A549 (cell line): ENCODE data around the gene HNRNPUL1. TPM values are rescaled to one million over a fixed set of nuclear protein-coding genes. Genes with fewer than 3 reads are reported as not detected.
A peak's percentile ranks its signal among the peaks of the same experiment; 100 is the strongest.

ENCODE experiments used
- ATAC-seq, 2 experiments: fragments of 200-7000 bp in 1 of 2; fragments of >200 bp in 1 of 2; cut with Nextera tagmentation in 1 of 2; cut with Tn5 transposase in 1 of 2; 3 replicates each; pipeline versions ENCODE4 v1.8.0 to v1.9.1; 2018 to 2020; ENCODE audit warnings: mild to moderate bottlenecking in 1 of 2, moderate library complexity in 1 of 2
- CTCF ChIA-PET: fragments of 300-600 bp; sonication (Branson Sonifier 250); formaldehyde crosslinking; extraction: SDS; loops from one replicate; lab custom pipeline; 2021; ENCODE audit warnings: antibody characterized with exemption, inconsistent platforms; lab: Yijun Ruan, JAX
- POLR2A ChIA-PET: fragments of 350-600 bp; formaldehyde crosslinking; extraction: SDS; loops from one replicate; lab custom pipeline; 2021; ENCODE audit warnings: antibody characterized with exemption, inconsistent platforms; lab: Yijun Ruan, JAX
- DNase-seq, 2 experiments: peaks; one replicate each; pipeline versions ENCODE4 v3.0.0 to v3.0.0-alpha.2; 2011 to 2016; ENCODE audit warnings: low read depth in 1 of 2, low spot score in 1 of 2
- FAIRE-seq: peaks from 2 replicates; lab custom pipeline; 2011; peaks lifted over from hg19 to GRCh38; lab: Jason Lieb, UNC
- H3K27ac ChIP-seq, 2 experiments: fragments of >200 bp; sonication (Bioruptor Twin); formaldehyde crosslinking; 3 replicates each; pipeline ENCODE4 v1.5.1; 2016 to 2017
- H3K4me1 ChIP-seq: fragments of >200 bp; sonication (Bioruptor Twin); formaldehyde crosslinking; 3 replicates; pipeline ENCODE4 v1.6.1; 2016
- H3K4me2 ChIP-seq: fragments of >200 bp; sonication (Bioruptor Twin); formaldehyde crosslinking; 3 replicates; pipeline ENCODE4 v1.6.1; 2016
- H3K4me3 ChIP-seq: fragments of >200 bp; sonication (Bioruptor Twin); formaldehyde crosslinking; 3 replicates; pipeline ENCODE4 v1.5.1; 2016
- H3K9me3 ChIP-seq: fragments of >200 bp; sonication (Bioruptor Twin); formaldehyde crosslinking; 3 replicates; pipeline ENCODE4 v1.6.1; 2016
- ATOH8 ChIP-seq: fragments of 250-450 bp; sonication (Bioruptor Pico); IDR thresholded peaks from 2 replicates; pipeline ENCODE4 v1.5.0; 2020; ENCODE audit warnings: low read depth, mild to moderate bottlenecking, moderate library complexity
- CBX8 ChIP-seq: fragments of 200-600 bp; sonication (generic); IDR thresholded peaks from 2 replicates; pipeline ENCODE4 v1.6.1; 2016
- CEBPB ChIP-seq, 2 experiments: fragments of >200 bp in 1 of 2; sonication (Bioruptor Twin) in 1 of 2; formaldehyde crosslinking in 1 of 2; IDR thresholded peaks; 2 replicates each; pipeline ENCODE4 v1.6.1; 2012 to 2016
- CHD4 ChIP-seq: fragments of 200-600 bp; sonication (generic); IDR thresholded peaks from 2 replicates; pipeline ENCODE4 v1.6.1; 2016; ENCODE audit warnings: antibody characterized with exemption, mild to moderate bottlenecking, borderline replicate concordance
- EHMT2 ChIP-seq: fragments of 200-600 bp; sonication (generic); IDR thresholded peaks from 2 replicates; pipeline ENCODE4 v1.6.1; 2016; ENCODE audit warnings: antibody characterized with exemption, low read depth, mild to moderate bottlenecking, moderate library complexity
- EP300 ChIP-seq, 2 experiments: fragments of >200 bp; sonication (Bioruptor Twin); formaldehyde crosslinking; IDR thresholded peaks; 2 replicates in 1 of 2; 3 replicates in 1 of 2; pipeline ENCODE4 v1.6.1; 2016 to 2017
- FOSB ChIP-seq: fragments of 250-450 bp; sonication (Bioruptor Pico); IDR thresholded peaks from 2 replicates; pipeline ENCODE4 v1.5.0; 2020; ENCODE audit warnings: mild to moderate bottlenecking, moderate library complexity
- FOSL2 ChIP-seq, 2 experiments: fragments of 450-650 bp in 1 of 2; fragments of >200 bp in 1 of 2; sonication (Bioruptor Twin) in 1 of 2; formaldehyde crosslinking; IDR thresholded peaks; 2 replicates each; pipeline versions ENCODE4 v1.5.0 to v1.6.1; 2016 to 2020; ENCODE audit warnings: mild to moderate bottlenecking in 1 of 2, moderate library complexity in 1 of 2
- GATA3 ChIP-seq: IDR thresholded peaks from 2 replicates; pipeline ENCODE4 v1.6.1; 2012; ENCODE audit warnings: borderline replicate concordance
- HES2 ChIP-seq: fragments of >200 bp; sonication (Bioruptor Twin); formaldehyde crosslinking; IDR thresholded peaks from 2 replicates; pipeline ENCODE4 v1.6.1; 2016
- HEYL ChIP-seq: fragments of 250-450 bp; sonication (Bioruptor Pico); IDR thresholded peaks from 2 replicates; pipeline ENCODE4 v1.8.0; 2021; ENCODE audit warnings: mild to moderate bottlenecking, moderate library complexity
- HMGXB4 ChIP-seq: fragments of 250-450 bp; sonication (Bioruptor Pico); IDR thresholded peaks from 2 replicates; pipeline ENCODE4 v1.5.0; 2021; ENCODE audit warnings: mild to moderate bottlenecking, moderate library complexity, borderline replicate concordance
- HOXA7 ChIP-seq: fragments of 250-450 bp; sonication (Bioruptor Pico); IDR thresholded peaks from 2 replicates; pipeline ENCODE4 v1.5.0; 2020; ENCODE audit warnings: mild to moderate bottlenecking, moderate library complexity
- HOXB13 ChIP-seq: fragments of 250-450 bp; sonication (Bioruptor Pico); IDR thresholded peaks from 2 replicates; pipeline ENCODE4 v1.5.0; 2020; ENCODE audit warnings: low read depth, mild to moderate bottlenecking, moderate library complexity
- HOXB5 ChIP-seq: fragments of 250-450 bp; sonication (Bioruptor Pico); IDR thresholded peaks from 2 replicates; pipeline ENCODE4 v1.5.0; 2020; ENCODE audit warnings: mild to moderate bottlenecking, moderate library complexity
- JUN ChIP-seq, 2 experiments: fragments of >200 bp; sonication (Bioruptor Twin); formaldehyde crosslinking; IDR thresholded peaks; 2 replicates in 1 of 2; 3 replicates in 1 of 2; pipeline ENCODE4 v1.6.1; 2016 to 2017
- JUNB ChIP-seq: fragments of >200 bp; sonication (Bioruptor Twin); formaldehyde crosslinking; IDR thresholded peaks from 2 replicates; pipeline ENCODE4 v1.6.1; 2016
- MAFK ChIP-seq: fragments of 450-650 bp; IDR thresholded peaks from 2 replicates; pipeline ENCODE4 v1.6.1; 2014; ENCODE audit not compliant: partially characterized antibody
- MAX ChIP-seq: IDR thresholded peaks from 2 replicates; pipeline ENCODE4 v1.6.1; 2012
- MYC ChIP-seq: IDR thresholded peaks from 2 replicates; pipeline ENCODE4 v1.6.1; 2012; ENCODE audit warnings: mild to moderate bottlenecking, inconsistent platforms, low read length, improper control_type of control experiment, borderline replicate concordance
- NPAS2 ChIP-seq: fragments of 250-450 bp; sonication (Bioruptor Pico); IDR thresholded peaks from 2 replicates; pipeline ENCODE4 v1.8.0; 2022; ENCODE audit warnings: mild to moderate bottlenecking, moderate library complexity, borderline replicate concordance
- RAD21 ChIP-seq, 2 experiments: fragments of >200 bp in 1 of 2; sonication (Bioruptor Twin) in 1 of 2; formaldehyde crosslinking in 1 of 2; IDR thresholded peaks in 1 of 2; conservative IDR thresholded peaks in 1 of 2; 2 replicates in 1 of 2; 3 replicates in 1 of 2; pipeline ENCODE4 v1.6.1; 2012 to 2018; ENCODE audit warnings: inconsistent platforms in 1 of 2
- RNF2 ChIP-seq: fragments of 200-600 bp; sonication (generic); IDR thresholded peaks from 2 replicates; pipeline ENCODE4 v1.6.1; 2016; ENCODE audit warnings: low read depth, mild to moderate bottlenecking, antibody characterized with exemption, moderate library complexity, borderline replicate concordance
- TFCP2L1 ChIP-seq: fragments of 250-450 bp; sonication (Bioruptor Pico); IDR thresholded peaks from 2 replicates; pipeline ENCODE4 v1.5.0; 2021; ENCODE audit warnings: mild to moderate bottlenecking
- TP53 ChIP-seq: fragments of 250-450 bp; sonication (Bioruptor Pico); IDR thresholded peaks from 2 replicates; pipeline ENCODE4 v1.5.0; 2021; ENCODE audit warnings: mild to moderate bottlenecking, moderate library complexity
- ZFP36 ChIP-seq: fragments of 450-650 bp; IDR thresholded peaks from 2 replicates; pipeline ENCODE4 v1.6.1; 2014; ENCODE audit warnings: borderline replicate concordance; ENCODE audit not compliant: partially characterized antibody
- ZNF302 ChIP-seq: fragments of 250-450 bp; sonication (Bioruptor Pico); IDR thresholded peaks from 2 replicates; pipeline ENCODE4 v1.9.0; 2021; ENCODE audit warnings: inconsistent platforms, mild to moderate bottlenecking, moderate library complexity
- WGBS: methylation state at CpG from one replicate; pipeline ENCODE4 v1.1.6; 2017; ENCODE audit errors: missing lambda C conversion rate; 5-methylcytosine and 5-hydroxymethylcytosine counted together
- polyA plus RNA-seq, 4 experiments: library from polyadenylated mRNA; depleted of rRNA in 3 of 4; stranded (reverse); fragments of >200 nt; fragmentation: RNase III in 1 of 4; extraction: RNeasy Plus Mini Kit Qiagen cat#74134 plus additional on column Dnase treatment in 1 of 4; gene quantifications; 2 replicates in 3 of 4; 3 replicates in 1 of 4; pipeline ENCODE4 v1.2.3, GENCODE V29; 2011 to 2017
- TF ChIP-seq, protein P1 (sequence below): IDR thresholded peaks from 2 replicates; pipeline ENCODE4 v1.6.1; 2012
- TF ChIP-seq, protein P2 (sequence below): fragments of >200 bp; sonication (Bioruptor Twin); formaldehyde crosslinking; IDR thresholded peaks from 3 replicates; pipeline ENCODE4 v1.6.1; 2016

Gene HNRNPUL1
- polyA plus RNA-seq, 2 of the 4 experiments (the other 2 are of a cell fraction): 89.5 to 278 TPM

DNA sequence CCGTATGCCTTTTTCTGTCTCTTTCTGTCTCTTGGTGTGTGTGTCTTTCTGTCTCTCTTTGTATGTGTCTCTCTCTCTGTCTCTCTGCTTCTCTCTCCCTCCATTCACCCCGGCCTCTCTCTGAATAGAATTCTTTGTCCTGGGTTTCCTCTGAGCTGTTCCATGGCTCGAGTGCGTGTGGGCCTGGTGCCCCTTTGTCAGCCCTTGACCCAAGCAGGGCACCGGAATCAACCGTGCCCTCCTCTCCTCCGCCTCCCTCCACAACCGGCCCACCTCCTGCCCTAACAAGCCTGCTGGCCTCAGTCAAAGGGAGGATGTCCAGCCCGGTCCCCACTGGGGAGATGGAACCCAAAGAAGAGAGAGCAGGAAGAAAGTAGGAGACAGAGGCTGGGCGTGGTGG, 41.9 kb upstream of the HNRNPUL1 start:
- TF ChIP-seq CEBPB (IDR thresholded peaks at IDR 0.05) (no peak), EHMT2 (no peak)
- H3K4me3 ChIP-seq: no peak overlapping the region

DNA sequence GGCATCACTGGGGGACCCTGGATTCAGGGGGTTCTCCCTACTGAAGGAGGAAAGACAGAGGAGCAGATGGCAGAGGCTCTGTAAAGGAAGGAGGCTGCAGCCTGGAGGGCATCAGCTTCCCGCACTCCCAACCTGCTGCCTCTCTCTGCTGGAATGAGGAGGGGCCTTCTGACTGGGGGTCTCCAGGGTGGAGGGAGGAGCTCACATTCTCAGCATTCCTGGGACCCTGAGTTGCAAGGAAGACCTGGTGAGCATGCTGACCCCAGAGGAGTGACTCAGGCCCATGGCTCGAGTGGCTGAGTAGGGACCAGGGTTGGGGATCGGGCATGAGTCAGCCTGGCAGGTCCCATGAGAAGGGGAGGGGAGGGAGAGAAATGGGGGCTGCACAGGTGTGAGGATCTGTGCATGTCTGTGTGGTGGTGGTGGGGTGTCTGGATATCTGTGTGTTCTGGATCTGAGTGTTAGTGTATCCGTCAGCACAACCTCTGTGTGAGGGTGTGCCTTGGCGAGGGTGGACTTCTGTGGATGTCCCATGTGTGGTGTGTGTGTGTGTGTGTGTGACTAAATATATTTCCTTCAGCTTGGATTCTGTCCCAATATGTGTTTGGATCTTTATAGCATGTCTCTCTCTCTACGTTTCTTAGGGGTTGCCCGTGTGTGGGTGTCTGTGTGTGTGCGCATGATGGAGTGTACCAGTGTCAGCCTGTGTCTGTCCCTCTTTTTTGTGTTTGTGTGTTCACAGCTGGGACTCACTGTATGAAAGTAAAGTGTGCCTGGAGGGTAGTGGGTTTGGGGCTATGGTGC, 40.5 kb upstream of the HNRNPUL1 start:
- 22% methylated on average over 8 of the region's 8 CpGs for WGBS
- CTCF ChIA-PET: interaction anchor here (0.6 to 16.4 kb wide), 14 partner anchors 11 to 129 kb away, joined by 3 to 295 read pairs (median 5); partner anchors contain the start of gene HNRNPUL1
- Histone ChIP-seq H3K4me2 (peak overlapping the region; percentile 91), H3K27ac (peak overlapping the region; percentile 91 to 95), H3K4me1 (peaks cover 69% of the 10 kb centered on the region), H3K4me3 (peak overlapping the region; percentile 5; the same call in 1 of the 3 replicates), H3K9me3 (no peaks in the 10 kb centered on the region)
- peak; percentile 96 for FAIRE-seq
- peak; percentile 6 to 10; a peak in 3 of 6 replicates for ATAC-seq
- DNase-seq: peak; percentile 86 to 94
- POLR2A ChIA-PET: interaction anchor here (3.1 to 4.9 kb wide), 2 partner anchors 40 to 140 kb away, joined by 21 to 85 read pairs; partner anchors contain the start of genes B9D2 and HNRNPUL1
- no peak; the same call in 1 of the 2 replicates for TF ChIP-seq TFCP2L1 (CRISPR knock-in tag)
- peak; percentile 23; the same call in 1 of the 2 replicates for TF ChIP-seq MYC
- no peak for TF ChIP-seq HOXB5 (CRISPR knock-in tag)
- TF ChIP-seq NPAS2 (CRISPR knock-in tag): no peak
- TF ChIP-seq ZFP36: no peak
- TF ChIP-seq HOXA7 (CRISPR knock-in tag): peak; percentile 77; the same call in 1 of the 2 replicates
- TF ChIP-seq HMGXB4: no peak
- TF ChIP-seq RNF2: no peak
- peak; percentile 96 for TF ChIP-seq FOSL2 (IDR thresholded peaks at IDR 0.05)
- peak; percentile 96 for TF ChIP-seq FOSL2 (CRISPR knock-in tag; IDR thresholded peaks at IDR 0.05)
- TF ChIP-seq TP53: no peak
- peak; percentile 92 for TF ChIP-seq GATA3
- TF ChIP-seq CEBPB (IDR thresholded peaks at IDR 0.05): peak in 1 of 2 experiments; percentile 48; a peak in 1 of 4 replicates
- TF ChIP-seq MAX: peak; percentile 94
- no peak for TF ChIP-seq HES2
- peak; percentile 47 for TF ChIP-seq HOXB13 (CRISPR knock-in tag)
- TF ChIP-seq, protein P1, sequence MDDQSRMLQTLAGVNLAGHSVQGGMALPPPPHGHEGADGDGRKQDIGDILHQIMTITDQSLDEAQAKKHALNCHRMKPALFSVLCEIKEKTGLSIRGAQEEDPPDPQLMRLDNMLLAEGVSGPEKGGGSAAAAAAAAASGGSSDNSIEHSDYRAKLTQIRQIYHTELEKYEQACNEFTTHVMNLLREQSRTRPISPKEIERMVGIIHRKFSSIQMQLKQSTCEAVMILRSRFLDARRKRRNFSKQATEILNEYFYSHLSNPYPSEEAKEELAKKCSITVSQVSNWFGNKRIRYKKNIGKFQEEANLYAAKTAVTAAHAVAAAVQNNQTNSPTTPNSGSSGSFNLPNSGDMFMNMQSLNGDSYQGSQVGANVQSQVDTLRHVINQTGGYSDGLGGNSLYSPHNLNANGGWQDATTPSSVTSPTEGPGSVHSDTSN: peak; percentile 77
- TF ChIP-seq EP300 (IDR thresholded peaks at IDR 0.05): peak; percentile 53 to 78; a peak in 2 of 5 replicates
- TF ChIP-seq RAD21 (conservative IDR thresholded peaks at IDR 0.05 in 1 of 2, IDR thresholded peaks at IDR 0.05 in 1 of 2): peak in 1 of 2 experiments; percentile 16; a peak in 1 of 5 replicates
- 0 out of 2 replicates have a peak, but pooled peaks have one; percentile 67 for TF ChIP-seq HEYL
- no peak for TF ChIP-seq CBX8
- peak; percentile 46 to 88; a peak in 4 of 5 replicates for TF ChIP-seq JUN (IDR thresholded peaks at IDR 0.05)
- TF ChIP-seq CHD4: no peak
- peak; percentile 11; the same call in 1 of the 2 replicates for TF ChIP-seq ATOH8
- TF ChIP-seq JUNB: peak; percentile 89
- 0 out of 2 replicates have a peak, but pooled peaks have one; percentile 5 for TF ChIP-seq ZNF302 (CRISPR knock-in tag)
- TF ChIP-seq, protein P2, sequence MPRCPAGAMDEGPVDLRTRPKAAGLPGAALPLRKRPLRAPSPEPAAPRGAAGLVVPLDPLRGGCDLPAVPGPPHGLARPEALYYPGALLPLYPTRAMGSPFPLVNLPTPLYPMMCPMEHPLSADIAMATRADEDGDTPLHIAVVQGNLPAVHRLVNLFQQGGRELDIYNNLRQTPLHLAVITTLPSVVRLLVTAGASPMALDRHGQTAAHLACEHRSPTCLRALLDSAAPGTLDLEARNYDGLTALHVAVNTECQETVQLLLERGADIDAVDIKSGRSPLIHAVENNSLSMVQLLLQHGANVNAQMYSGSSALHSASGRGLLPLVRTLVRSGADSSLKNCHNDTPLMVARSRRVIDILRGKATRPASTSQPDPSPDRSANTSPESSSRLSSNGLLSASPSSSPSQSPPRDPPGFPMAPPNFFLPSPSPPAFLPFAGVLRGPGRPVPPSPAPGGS: no peak
- peak; percentile 52; the same call in 1 of the 2 replicates for TF ChIP-seq FOSB (CRISPR knock-in tag)
- peak; percentile 64 for TF ChIP-seq MAFK

More for the DNA sequence above, 41.9 kb upstream of the HNRNPUL1 start:
- H3K27ac ChIP-seq: peak overlapping the region; percentile 26 to 91; a peak in 5 of 6 replicates
- DNase-seq (no peak), ATAC-seq (no peak), FAIRE-seq (no peak)
- H3K4me2 ChIP-seq: no peak overlapping the region
- H3K9me3 ChIP-seq: no peaks in the 10 kb centered on the region
- peaks cover 71% of the 10 kb centered on the region for H3K4me1 ChIP-seq
- POLR2A ChIA-PET: interaction anchor here (0.6 to 1.0 kb wide), 2 partner anchors 18 to 40 kb away, joined by 5 read pairs; no protein-coding TSS in a partner anchor
- 91% methylated on average over 10 of the region's 10 CpGs for WGBS
- CTCF ChIA-PET: interaction anchor here (1.3 to 16.4 kb wide), 6 partner anchors 14 to 87 kb away, joined by 3 to 295 read pairs (median 34); partner anchors contain the start of genes CCDC97 and HNRNPUL1
